K562 (cell line): ENCODE measurements around the gene TARS1. TPM values are rescaled to one million over a fixed set of nuclear protein-coding genes. Genes with fewer than 3 reads are reported as not detected.

Experiments used
- ARID1B ChIP-seq: fragments of 450-650 bp; IDR thresholded peaks from 2 replicates; pipeline ENCODE4 v1.6.1; 2016; ENCODE audit warnings: antibody characterized with exemption, mild to moderate bottlenecking, inconsistent platforms
- CEBPG ChIP-seq, 3 experiments: fragments of 200-800 bp in 1 of 3; sonication (Bioruptor generic) in 1 of 3; sonication (generic) in 1 of 3; formaldehyde crosslinking in 1 of 3; IDR thresholded peaks in 2 of 3; conservative IDR thresholded peaks in 1 of 3; 2 replicates each; pipeline versions ENCODE4 v1.6.1 to v1.8.0; 2016 to 2022; ENCODE audit warnings: missing compliant biosample characterization in 2 of 3, missing genetic modification characterization in 2 of 3, mild to moderate bottlenecking in 1 of 3, missing genetic modification reagents in 1 of 3
- CTCFL ChIP-seq: IDR thresholded peaks from 2 replicates; pipeline ENCODE4 v1.6.1; 2011; ENCODE audit warnings: borderline replicate concordance, low read depth, mild to moderate bottlenecking, moderate library complexity, low read length; ENCODE audit not compliant: insufficient read depth, poor library complexity, severe bottlenecking
- E2F1 ChIP-seq: sonication (generic); formaldehyde crosslinking; IDR thresholded peaks from 2 replicates; pipeline ENCODE4 v1.8.1; 2023; ENCODE audit warnings: mild to moderate bottlenecking, missing genetic modification reagents, moderate library complexity
- ELF4 ChIP-seq: fragments of 450-650 bp; formaldehyde crosslinking; IDR thresholded peaks from 2 replicates; pipeline ENCODE4 v1.4.0; 2022; ENCODE audit warnings: missing genetic modification characterization
- FIP1L1 ChIP-seq: fragments of 200-400 bp; formaldehyde crosslinking; IDR thresholded peaks from 2 replicates; pipeline ENCODE4 v1.6.1; 2018; ENCODE audit warnings: mild to moderate bottlenecking, low read depth, low read length; ENCODE audit not compliant: poor library complexity, severe bottlenecking
- GABPB1 ChIP-seq: sonication (generic); formaldehyde crosslinking; IDR thresholded peaks from 2 replicates; pipeline ENCODE4 v1.8.0; 2022; ENCODE audit warnings: mild to moderate bottlenecking, missing genetic modification reagents
- GATA2 ChIP-seq: sonication (generic); formaldehyde crosslinking; IDR thresholded peaks from 2 replicates; pipeline ENCODE4 v1.4.0; 2020; ENCODE audit warnings: mild to moderate bottlenecking, missing genetic modification reagents
- IRF2 ChIP-seq: sonication (generic); formaldehyde crosslinking; IDR thresholded peaks from 2 replicates; pipeline ENCODE4 v1.8.1; 2022; ENCODE audit warnings: mild to moderate bottlenecking, missing genetic modification reagents
- JUND ChIP-seq, 2 experiments: IDR thresholded peaks; 2 replicates in 1 of 2; 3 replicates in 1 of 2; pipeline ENCODE4 v1.6.1; 2011; ENCODE audit warnings: borderline replicate concordance in 2 of 2, low read depth in 2 of 2, low read length in 2 of 2, improper control_type of control experiment in 1 of 2, missing biosample characterization in 1 of 2, missing genetic modification characterization in 1 of 2, missing genetic modification reagents in 1 of 2
- KAT2B ChIP-seq: IDR thresholded peaks from one replicate; pipeline ENCODE4 v1.6.1; 2012; ENCODE audit warnings: low read depth, mild to moderate bottlenecking, control low read depth, inconsistent platforms, low read length, moderate library complexity
- NCOR1 ChIP-seq: fragments of 450-650 bp; IDR thresholded peaks from 2 replicates; pipeline ENCODE4 v1.6.1; 2016; ENCODE audit warnings: mild to moderate bottlenecking, moderate library complexity
- NR2C1 ChIP-seq, 2 experiments: fragments of 450-650 bp; IDR thresholded peaks; 2 replicates each; pipeline ENCODE4 v1.6.1; 2017; ENCODE audit warnings: mild to moderate bottlenecking in 2 of 2, antibody characterized with exemption in 1 of 2, inconsistent platforms in 1 of 2, missing compliant biosample characterization in 1 of 2, missing genetic modification characterization in 1 of 2
- RBM22 ChIP-seq: fragments of 200-400 bp; formaldehyde crosslinking; IDR thresholded peaks from 2 replicates; pipeline ENCODE4 v1.6.1; 2018; ENCODE audit warnings: low read length, low read depth; ENCODE audit not compliant: poor library complexity, severe bottlenecking
- RUNX1 ChIP-seq: sonication (generic); IDR thresholded peaks from 2 replicates; pipeline ENCODE4 v1.6.1; 2016; ENCODE audit warnings: antibody characterized with exemption, low read depth
- SMAD2 ChIP-seq: fragments of 150-350 bp; IDR thresholded peaks from 2 replicates; pipeline ENCODE4 v1.6.1; 2014; ENCODE audit warnings: low read depth, mild to moderate bottlenecking, low read length
- TAF15 ChIP-seq: fragments of 200-400 bp; formaldehyde crosslinking; IDR thresholded peaks from 2 replicates; pipeline ENCODE4 v1.6.1; 2017; ENCODE audit warnings: mild to moderate bottlenecking, low read depth, low read length, moderate library complexity
- VEZF1 ChIP-seq: fragments of 200-800 bp; sonication (Bioruptor generic); IDR thresholded peaks from 2 replicates; pipeline ENCODE4 v1.6.1; 2017; ENCODE audit warnings: missing genetic modification characterization, missing compliant biosample characterization
- ZNF354B ChIP-seq: fragments of 250-450 bp; sonication (Bioruptor Pico); IDR thresholded peaks from 2 replicates; pipeline ENCODE4 v1.4.0; 2020
- ZNF764 ChIP-seq: fragments of 250-450 bp; sonication (Bioruptor Pico); IDR thresholded peaks from 2 replicates; pipeline ENCODE4 v1.4.0; 2020; ENCODE audit warnings: low read depth, mild to moderate bottlenecking, moderate library complexity
- ZNF77 ChIP-seq: fragments of 250-450 bp; sonication (Bioruptor Pico); IDR thresholded peaks from 2 replicates; pipeline ENCODE4 v1.5.0; 2020
- ZNF79 ChIP-seq: fragments of 250-450 bp; sonication (Bioruptor Pico); IDR thresholded peaks from 2 replicates; pipeline ENCODE4 v1.4.0; 2020; ENCODE audit warnings: low read depth, mild to moderate bottlenecking, moderate library complexity
- polyA plus RNA-seq, 8 experiments: library from polyadenylated mRNA; depleted of rRNA in 4 of 8; stranded (reverse) in 5 of 8; unstranded in 3 of 8; fragments of >200 nt; fragmentation: Nextera tagmentation in 2 of 8; fragmentation: Illumina TruSeq in 1 of 8; extraction: Ambion mirVana in 2 of 8; extraction: Trizol in 1 of 8; gene quantifications; 2 replicates each; pipeline versions ENCODE4 v1.2.1 to v1.2.3, GENCODE V29; 2011 to 2014; ENCODE audit warnings: inconsistent platforms in 1 of 8, missing spikeins in 1 of 8
- total RNA-seq, 7 experiments: library from RNA; depleted of rRNA in 6 of 7; stranded (reverse); fragments of >200 nt in 6 of 7; fragmentation: Illumina TruSeq in 2 of 7; extraction: Trizol in 2 of 7; gene quantifications; 2 replicates each; pipeline versions ENCODE4 v1.2.1 to v1.2.3, GENCODE V29; 2011 to 2021; ENCODE audit warnings: low replicate concordance in 1 of 7

Gene TARS1
- total and polyA plus RNA-seq, 9 of the 15 experiments (the other 6 are each of a cell fraction or from before 2014, with no cell fraction given) = 263 to 518 (median 439) TPM

- no peak for TF ChIP-seq ZNF79
- TF ChIP-seq ELF4 = 0 out of 2 replicates have a peak, but pooled peaks have one; percentile 18
- peak; percentile 82 for TF ChIP-seq VEZF1 (CRISPR knock-in tag)
- peak; percentile 61 for TF ChIP-seq NR2C1 (IDR thresholded peaks at IDR 0.05)
- TF ChIP-seq NR2C1 (tag; IDR thresholded peaks at IDR 0.05) = peak; percentile 59
- no peak for TF ChIP-seq ZNF77
- TF ChIP-seq CEBPG (CRISPR knock-in tag; IDR thresholded peaks at IDR 0.05) = peak; percentile 99
- peak; percentile 99 for TF ChIP-seq CEBPG (tag; conservative IDR thresholded peaks at IDR 0.05 in 1 of 2, IDR thresholded peaks at IDR 0.05 in 1 of 2)
- no peak for TF ChIP-seq SMAD2
- no peak for TF ChIP-seq TAF15
- TF ChIP-seq ZNF764 (CRISPR knock-in tag) = no peak
- TF ChIP-seq IRF2 (CRISPR knock-in tag) = no peak
- TF ChIP-seq ARID1B = peak; percentile 56
- TF ChIP-seq CTCFL = no peak
- peak; percentile 76 for TF ChIP-seq GABPB1 (CRISPR knock-in tag)
- TF ChIP-seq RUNX1 = 0 out of 2 replicates have a peak, but pooled peaks have one; percentile 33
- TF ChIP-seq JUND (IDR thresholded peaks at IDR 0.05; ENCODE audit: borderline replicate concordance, low read depth, low read length) = peak; percentile 81
- peak; percentile 58; the same call in 1 of the 3 replicates for TF ChIP-seq JUND (tag; IDR thresholded peaks at IDR 0.05; ENCODE audit: borderline replicate concordance, low read depth, low read length)
- no peak for TF ChIP-seq GATA2 (CRISPR knock-in tag)
- TF ChIP-seq NCOR1 = no peak; the same call in none of the 2 replicates
- no peak for TF ChIP-seq ZNF354B (CRISPR knock-in tag)
- TF ChIP-seq RBM22 = no peak
- TF ChIP-seq KAT2B = no peak
- TF ChIP-seq FIP1L1 = no peak
- peak; percentile 51; the same call in 1 of the 2 replicates for TF ChIP-seq E2F1
Measured at GRCh38 chr5:33440482-33441240, at the start of gene TARS1 (continued).
